HCT116 (cell line): Measurements from ENCODE around the gene MYADML2. TPM values are rescaled to one million over a fixed set of nuclear protein-coding genes. Genes with fewer than 3 reads are reported as not detected.

Experiments used
- ATAC-seq: fragments of 200-7000 bp; cut with Tn5 transposase; 2 replicates; pipeline ENCODE4 v1.9.1; 2020; ENCODE audit warnings: mild to moderate bottlenecking, moderate library complexity
- BruUV-seq: library from RNA; stranded (reverse); fragments of 400-500 nt; replicated peaks from 2 replicates; lab custom pipeline; 2021; lab: Mats Ljungman, UMichigan
- CTCF ChIA-PET: fragments of 300-600 bp; sonication (Branson Sonifier 250); formaldehyde crosslinking; loops from one replicate; lab custom pipeline; 2021; ENCODE audit warnings: antibody characterized with exemption; lab: Charles Lee
- POLR2A ChIA-PET: fragments of 300-600, 350-600 bp; sonication (Branson Sonifier 250); formaldehyde crosslinking; loops from one replicate; lab custom pipeline; 2021; ENCODE audit warnings: antibody characterized with exemption; lab: Charles Lee
- RAD21 ChIA-PET, 2 experiments: fragments of 300-600 bp; sonication (Branson Sonifier 250); formaldehyde crosslinking; loops; one replicate each; lab custom pipeline; 2023; ENCODE audit warnings: low total read pairs in 2 of 2; ENCODE audit not compliant: uncharacterized antibody in 2 of 2, unreplicated experiment in 2 of 2, low non-redundant PET in 1 of 2; lab: Charles Lee
- DNase-seq: peaks from one replicate; pipeline ENCODE4 v3.0.0-alpha.2; 2010; ENCODE audit warnings: low read depth, low spot score
- H2AFZ ChIP-seq: fragments of 200-600 bp; shearing (Covaris generic), sonication (generic); 2 replicates; pipeline ENCODE4 v1.6.1; 2017; ENCODE audit warnings: low read depth, mixed run types, mixed read lengths, antibody characterized with exemption, low read length; ENCODE audit not compliant: poor library complexity, severe bottlenecking
- H3K27ac ChIP-seq: 2 replicates; pipeline ENCODE4 v1.5.1; 2012; ENCODE audit warnings: low read depth, low read length
- H3K27me3 ChIP-seq: fragments of 200-600 bp; sonication (generic); 2 replicates; pipeline ENCODE4 v1.6.1; 2016; ENCODE audit warnings: mixed run types, low read length, mixed read lengths; ENCODE audit not compliant: insufficient read depth
- H3K36me3 ChIP-seq, 2 experiments: fragments of 200-500 bp in 1 of 2; fragments of 200-600 bp in 1 of 2; sonication (Bioruptor generic) in 1 of 2; sonication (generic) in 1 of 2; 2 replicates each; pipeline versions ENCODE4 v1.5.1 to v1.6.1; 2014 to 2016; ENCODE audit warnings: low read length in 2 of 2, inconsistent platforms in 1 of 2, mixed read lengths in 1 of 2, mixed run types in 1 of 2; ENCODE audit not compliant: insufficient read depth in 2 of 2, control insufficient read depth in 1 of 2
- H3K4me1 ChIP-seq, 2 experiments: fragments of 200-600 bp in 1 of 2; sonication (generic) in 1 of 2; 2 replicates each; pipeline versions ENCODE4 v1.5.1 to v1.6.1; 2012 to 2017; ENCODE audit warnings: low read length in 2 of 2, inconsistent platforms in 1 of 2, mild to moderate bottlenecking in 1 of 2, mixed read lengths in 1 of 2, mixed run types in 1 of 2, moderate library complexity in 1 of 2; ENCODE audit not compliant: insufficient read depth in 2 of 2, control insufficient read depth in 1 of 2
- H3K4me2 ChIP-seq: fragments of 200-600 bp; sonication (generic); 2 replicates; pipeline ENCODE4 v1.6.1; 2017; ENCODE audit warnings: mixed run types, low read length, mixed read lengths
- H3K4me3 ChIP-seq, 2 experiments: fragments of 200-600 bp in 1 of 2; sonication (generic) in 1 of 2; replicated peaks in 1 of 2; 2 replicates each; pipeline ENCODE4 v1.5.1; 2011 to 2016; ENCODE audit warnings: low read length in 2 of 2, control low read depth in 1 of 2, low read depth in 1 of 2, mild to moderate bottlenecking in 1 of 2, mixed read lengths in 1 of 2, mixed run types in 1 of 2
- H3K79me2 ChIP-seq: fragments of 200-600 bp; sonication (generic); 2 replicates; pipeline ENCODE4 v1.6.1; 2017; ENCODE audit warnings: mild to moderate bottlenecking, mixed run types, low read length, moderate library complexity, mixed read lengths; ENCODE audit not compliant: insufficient read depth
- H3K9ac ChIP-seq: fragments of 200-600 bp; sonication (generic); 2 replicates; pipeline ENCODE4 v1.6.1; 2016; ENCODE audit warnings: low read length, mixed read lengths
- H3K9me2 ChIP-seq: fragments of 200-600 bp; sonication (generic), shearing (Covaris generic); 2 replicates; pipeline ENCODE4 v1.6.1; 2017; ENCODE audit warnings: mixed run types, mild to moderate bottlenecking, moderate library complexity; ENCODE audit not compliant: insufficient read depth
- H3K9me3 ChIP-seq, 2 experiments: fragments of 200-500 bp in 1 of 2; fragments of 200-600 bp in 1 of 2; sonication (Bioruptor generic) in 1 of 2; sonication (generic) in 1 of 2; 2 replicates each; pipeline ENCODE4 v1.6.1; 2014 to 2017; ENCODE audit warnings: low read length in 2 of 2, mixed read lengths in 2 of 2, inconsistent platforms in 1 of 2, low read depth in 1 of 2, mild to moderate bottlenecking in 1 of 2, mixed run types in 1 of 2, moderate library complexity in 1 of 2; ENCODE audit not compliant: control insufficient read depth in 1 of 2, insufficient read depth in 1 of 2
- H4K20me1 ChIP-seq: fragments of 200-600 bp; sonication (generic), shearing (Covaris generic); 2 replicates; pipeline ENCODE4 v1.6.1; 2017; ENCODE audit warnings: mixed run types, mild to moderate bottlenecking, moderate library complexity; ENCODE audit not compliant: insufficient read depth
- CBX3 ChIP-seq: IDR thresholded peaks from 2 replicates; pipeline ENCODE4 v1.6.1; 2012; ENCODE audit warnings: low read depth
- CEBPB ChIP-seq: IDR thresholded peaks from 2 replicates; pipeline ENCODE4 v1.6.1; 2012; ENCODE audit warnings: low read depth
- ELF1 ChIP-seq: IDR thresholded peaks from 2 replicates; pipeline ENCODE4 v1.6.1; 2012; ENCODE audit warnings: low read depth, borderline replicate concordance
- EZH2phosphoT487 ChIP-seq: fragments of 200-600 bp; IDR thresholded peaks from 2 replicates; pipeline ENCODE4 v1.6.1; 2018; ENCODE audit warnings: antibody characterized with exemption, borderline replicate concordance
- POLR2AphosphoS5 ChIP-seq: IDR thresholded peaks from 2 replicates; pipeline ENCODE4 v1.6.1; 2011; ENCODE audit warnings: mild to moderate bottlenecking, low read depth, low read length, moderate library complexity
- SP1 ChIP-seq: IDR thresholded peaks from 2 replicates; pipeline ENCODE4 v1.6.1; 2012; ENCODE audit warnings: low read depth
- ZNF274 ChIP-seq: fragments of 200-500 bp; sonication (Bioruptor generic); IDR thresholded peaks from 2 replicates; pipeline ENCODE4 v1.6.1; 2014; ENCODE audit warnings: mild to moderate bottlenecking, low read depth, low read length, inconsistent platforms
- intact Hi-C: fragments of 100-400 bp; cut with micrococcal nuclease; formaldehyde crosslinking; loops from 2 replicates; pipeline ENCODE4 v1.10.0; 2022
- total RNA-seq: library from RNA; stranded (reverse); gene quantifications from one replicate; pipeline ENCODE4 v1.2.1, GENCODE V29; 2021; ENCODE audit not compliant: unreplicated experiment
- TF ChIP-seq, protein P1 (sequence below), 3 experiments: fragments of 200-600 bp in 1 of 3; sonication (generic) in 1 of 3; IDR thresholded peaks in 2 of 3; conservative IDR thresholded peaks in 1 of 3; 2 replicates each; pipeline ENCODE4 v1.5.1; 2012 to 2017; ENCODE audit warnings: low read depth in 2 of 3, low read length in 2 of 3, antibody characterized with exemption in 1 of 3, borderline replicate concordance in 1 of 3, control low read depth in 1 of 3, mild to moderate bottlenecking in 1 of 3, mixed read lengths in 1 of 3, mixed run types in 1 of 3, moderate library complexity in 1 of 3; ENCODE audit not compliant: insufficient read depth in 1 of 3
- TF ChIP-seq, protein P2 (sequence below): IDR thresholded peaks from 2 replicates; pipeline ENCODE4 v1.6.1; 2012; ENCODE audit warnings: low read depth
- TF ChIP-seq, protein P3 (sequence below): IDR thresholded peaks from 2 replicates; pipeline ENCODE4 v1.6.1; 2012

The MYADML2 gene
- total RNA-seq, 1 experiment from 2014 or later, result not detected

DNA sequence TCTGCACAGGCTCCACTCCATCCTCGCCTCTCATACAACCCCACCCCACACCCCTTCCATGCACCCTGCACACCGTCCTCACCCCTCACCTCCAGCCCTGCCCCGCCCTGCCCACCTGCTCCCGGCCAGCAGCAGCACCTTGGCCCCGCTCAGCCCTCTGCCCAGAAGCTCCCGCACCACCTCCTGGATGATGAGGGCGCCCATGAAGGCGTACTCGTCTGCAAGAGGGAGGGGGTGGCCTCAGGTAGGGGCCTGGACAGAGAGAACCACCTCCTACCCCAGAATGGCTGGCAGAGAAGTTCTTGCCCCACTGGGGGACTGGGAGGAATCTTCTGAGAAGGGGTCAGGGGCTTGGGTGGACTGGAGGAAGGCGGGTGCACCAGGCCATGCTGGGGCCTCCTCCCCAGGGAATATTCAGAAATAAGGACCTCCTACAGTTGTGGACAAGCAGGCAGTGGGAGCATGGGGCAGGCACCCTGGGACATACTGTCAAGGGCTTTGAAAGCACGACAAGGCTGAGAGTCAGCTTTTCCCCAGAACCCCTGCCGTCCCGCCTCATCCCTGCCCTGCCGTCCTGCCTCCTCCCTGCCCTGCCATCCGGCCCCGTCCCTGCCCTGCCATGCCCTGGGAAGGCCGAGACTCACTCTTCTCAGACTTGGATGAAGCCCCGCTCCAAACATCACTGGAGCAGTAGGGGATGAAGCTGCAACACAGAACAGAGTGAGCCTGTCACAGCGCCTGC is 10.8 kb upstream of the MYADML2 start:
- ATAC-seq, result no peak

More for the DNA sequence above, 10.8 kb upstream of the MYADML2 start:
- Histone ChIP-seq H2AFZ (no peak overlapping the region), H3K36me3 (no peaks in the 10 kb centered on the region), H3K9ac (no peak overlapping the region), H3K4me2 (no peak overlapping the region), H3K79me2 (no peaks in the 10 kb centered on the region), H3K4me1 (peaks cover 11 to 22% of the 10 kb centered on the region in 2 experiments), H3K9me2 (no peaks in the 10 kb centered on the region), H3K27me3 (no peaks in the 10 kb centered on the region), H4K20me1 (no peaks in the 10 kb centered on the region), H3K9me3 (no peaks in the 10 kb centered on the region), H3K4me3 (no peak overlapping the region), H3K27ac (no peak overlapping the region)
- ChIA-PET POLR2A (no interaction called here), RAD21 (no interaction called here), CTCF (interaction anchor here (0.6 kb wide), 1 partner anchor 64 kb away, joined by 3 read pairs; no protein-coding TSS in a partner anchor)
- intact Hi-C loops, result no loop called here
- TF ChIP-seq ZNF274 (no peak), SP1 (no peak), POLR2AphosphoS5 (no peak), CBX3 (no peak), ELF1 (no peak), CEBPB (no peak), EZH2phosphoT487 (no peak)
- TF ChIP-seq, protein P1, sequence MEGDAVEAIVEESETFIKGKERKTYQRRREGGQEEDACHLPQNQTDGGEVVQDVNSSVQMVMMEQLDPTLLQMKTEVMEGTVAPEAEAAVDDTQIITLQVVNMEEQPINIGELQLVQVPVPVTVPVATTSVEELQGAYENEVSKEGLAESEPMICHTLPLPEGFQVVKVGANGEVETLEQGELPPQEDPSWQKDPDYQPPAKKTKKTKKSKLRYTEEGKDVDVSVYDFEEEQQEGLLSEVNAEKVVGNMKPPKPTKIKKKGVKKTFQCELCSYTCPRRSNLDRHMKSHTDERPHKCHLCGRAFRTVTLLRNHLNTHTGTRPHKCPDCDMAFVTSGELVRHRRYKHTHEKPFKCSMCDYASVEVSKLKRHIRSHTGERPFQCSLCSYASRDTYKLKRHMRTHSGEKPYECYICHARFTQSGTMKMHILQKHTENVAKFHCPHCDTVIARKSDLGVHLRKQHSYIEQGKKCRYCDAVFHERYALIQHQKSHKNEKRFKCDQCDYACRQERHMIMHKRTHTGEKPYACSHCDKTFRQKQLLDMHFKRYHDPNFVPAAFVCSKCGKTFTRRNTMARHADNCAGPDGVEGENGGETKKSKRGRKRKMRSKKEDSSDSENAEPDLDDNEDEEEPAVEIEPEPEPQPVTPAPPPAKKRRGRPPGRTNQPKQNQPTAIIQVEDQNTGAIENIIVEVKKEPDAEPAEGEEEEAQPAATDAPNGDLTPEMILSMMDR (IDR thresholded peaks at IDR 0.05 in 2 of 3, conservative IDR thresholded peaks at IDR 0.05 in 1 of 3; ENCODE audit: borderline replicate concordance in 1 of 3, insufficient read depth in 1 of 3, low read depth in 2 of 3, low read length in 2 of 3), result no peak
- TF ChIP-seq, protein P2, sequence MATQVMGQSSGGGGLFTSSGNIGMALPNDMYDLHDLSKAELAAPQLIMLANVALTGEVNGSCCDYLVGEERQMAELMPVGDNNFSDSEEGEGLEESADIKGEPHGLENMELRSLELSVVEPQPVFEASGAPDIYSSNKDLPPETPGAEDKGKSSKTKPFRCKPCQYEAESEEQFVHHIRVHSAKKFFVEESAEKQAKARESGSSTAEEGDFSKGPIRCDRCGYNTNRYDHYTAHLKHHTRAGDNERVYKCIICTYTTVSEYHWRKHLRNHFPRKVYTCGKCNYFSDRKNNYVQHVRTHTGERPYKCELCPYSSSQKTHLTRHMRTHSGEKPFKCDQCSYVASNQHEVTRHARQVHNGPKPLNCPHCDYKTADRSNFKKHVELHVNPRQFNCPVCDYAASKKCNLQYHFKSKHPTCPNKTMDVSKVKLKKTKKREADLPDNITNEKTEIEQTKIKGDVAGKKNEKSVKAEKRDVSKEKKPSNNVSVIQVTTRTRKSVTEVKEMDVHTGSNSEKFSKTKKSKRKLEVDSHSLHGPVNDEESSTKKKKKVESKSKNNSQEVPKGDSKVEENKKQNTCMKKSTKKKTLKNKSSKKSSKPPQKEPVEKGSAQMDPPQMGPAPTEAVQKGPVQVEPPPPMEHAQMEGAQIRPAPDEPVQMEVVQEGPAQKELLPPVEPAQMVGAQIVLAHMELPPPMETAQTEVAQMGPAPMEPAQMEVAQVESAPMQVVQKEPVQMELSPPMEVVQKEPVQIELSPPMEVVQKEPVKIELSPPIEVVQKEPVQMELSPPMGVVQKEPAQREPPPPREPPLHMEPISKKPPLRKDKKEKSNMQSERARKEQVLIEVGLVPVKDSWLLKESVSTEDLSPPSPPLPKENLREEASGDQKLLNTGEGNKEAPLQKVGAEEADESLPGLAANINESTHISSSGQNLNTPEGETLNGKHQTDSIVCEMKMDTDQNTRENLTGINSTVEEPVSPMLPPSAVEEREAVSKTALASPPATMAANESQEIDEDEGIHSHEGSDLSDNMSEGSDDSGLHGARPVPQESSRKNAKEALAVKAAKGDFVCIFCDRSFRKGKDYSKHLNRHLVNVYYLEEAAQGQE, result no peak
- TF ChIP-seq, protein P3, sequence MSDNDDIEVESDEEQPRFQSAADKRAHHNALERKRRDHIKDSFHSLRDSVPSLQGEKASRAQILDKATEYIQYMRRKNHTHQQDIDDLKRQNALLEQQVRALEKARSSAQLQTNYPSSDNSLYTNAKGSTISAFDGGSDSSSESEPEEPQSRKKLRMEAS, result no peak
- no TSS peak for BruUV-seq
- DNase-seq, result no peak
